HFFc6 (cell line): ENCODE results near the gene MEG3. TPM values are rescaled to one million over a fixed set of nuclear protein-coding genes. Genes with fewer than 3 reads are reported as not detected.
A peak's percentile ranks its signal among the peaks of the same experiment; 100 is the strongest.

ENCODE experiments used
- DNase-seq: peaks from one replicate; pipeline ENCODE4 v3.0.0-alpha.2; 2018
- H3K27ac Mint-ChIP-seq: 2 replicates; pipeline ENCODE4 v1.8.0; 2020; ENCODE audit warnings: mild to moderate bottlenecking, mixed read lengths
- H3K27me3 Mint-ChIP-seq: 2 replicates; pipeline ENCODE4 v1.8.0; 2021; ENCODE audit warnings: mild to moderate bottlenecking, moderate library complexity, mixed read lengths; ENCODE audit not compliant: insufficient read depth
- H3K36me3 Mint-ChIP-seq: 2 replicates; pipeline ENCODE4 v1.8.0; 2021; ENCODE audit warnings: low read depth, mixed read lengths
- H3K4me1 Mint-ChIP-seq: 2 replicates; pipeline ENCODE4 v1.8.0; 2020; ENCODE audit warnings: low read depth, mixed read lengths
- H3K4me3 Mint-ChIP-seq: 2 replicates; pipeline ENCODE4 v1.8.0; 2020; ENCODE audit warnings: mild to moderate bottlenecking, moderate library complexity, mixed read lengths
- H3K9me3 Mint-ChIP-seq: 2 replicates; pipeline ENCODE4 v1.8.0; 2020; ENCODE audit warnings: mild to moderate bottlenecking, mixed read lengths
- CTCF ChIP-seq: fragments of 200-600 bp; sonication (generic); IDR thresholded peaks from 2 replicates; pipeline ENCODE4 v1.5.0; 2021; ENCODE audit warnings: antibody characterized with exemption, mild to moderate bottlenecking
- total RNA-seq, 6 experiments: library from RNA; stranded (reverse); fragmentation: NEBNext Ultra II Directional; extraction: Animal tissue kit (Norgen Biotek cat#: 25700); gene quantifications; 2 replicates in 1 of 6; 3 replicates in 5 of 6; pipeline ENCODE4 v1.2.3, GENCODE V29; 2021

The MEG3 gene
- total RNA-seq, 6 experiments from 2014 or later, result 151 to 262 (median 250) TPM

- Mint-ChIP-seq H3K9me3 (peaks cover 14% of the 10 kb centered on the region), H3K4me1 (peaks cover 44% of the 10 kb centered on the region), H3K36me3 (peaks cover 25% of the 10 kb centered on the region), H3K27ac (no peak overlapping the region; the same call in 1 of the 2 replicates), H3K4me3 (no peak overlapping the region), H3K27me3 (peaks cover 20% of the 10 kb centered on the region)
- no peak for TF ChIP-seq CTCF
- no peak for DNase-seq
Measured at GRCh38 chr14:100867631-100868315, 41.9 kb downstream of the MEG3 start.

- Mint-ChIP-seq H3K9me3 (peaks cover 24% of the 10 kb centered on the region), H3K27ac (peak overlapping the region; percentile 63; the same call in 1 of the 2 replicates), H3K36me3 (peaks cover 33% of the 10 kb centered on the region), H3K4me1 (peaks cover 48% of the 10 kb centered on the region), H3K4me3 (no peak overlapping the region), H3K27me3 (peaks cover 18% of the 10 kb centered on the region)
- no peak for TF ChIP-seq CTCF
- no peak for DNase-seq
Measured at GRCh38 chr14:100868621-100869370, 42.9 kb downstream of the MEG3 start.

- DNase-seq, result peak; percentile 78
- no peak for TF ChIP-seq CTCF
- peaks cover 30% of the 10 kb centered on the region for H3K36me3 Mint-ChIP-seq
- H3K4me3 Mint-ChIP-seq, result no peak overlapping the region; the same call in 1 of the 2 replicates
- peaks cover 14% of the 10 kb centered on the region for H3K27me3 Mint-ChIP-seq
- peaks cover 24% of the 10 kb centered on the region for H3K9me3 Mint-ChIP-seq
- H3K27ac Mint-ChIP-seq, result peak overlapping the region; percentile 88
- peaks cover 29% of the 10 kb centered on the region for H3K4me1 Mint-ChIP-seq
Measured at GRCh38 chr14:100871234-100872186, 45.6 kb downstream of the MEG3 start.

GRCh38 chr14:100872259-100873095 lies 46.6 kb downstream of the MEG3 start:
- no peak for TF ChIP-seq CTCF
- Mint-ChIP-seq H3K4me3 (peak overlapping the region; percentile 6), H3K27me3 (peaks cover 13% of the 10 kb centered on the region), H3K36me3 (peaks cover 30% of the 10 kb centered on the region), H3K9me3 (peaks cover 24% of the 10 kb centered on the region), H3K27ac (peak overlapping the region; percentile 88), H3K4me1 (peaks cover 29% of the 10 kb centered on the region)
- DNase-seq, result peak; percentile 50
